ENCODE results near the gene WHRN. TPM values are rescaled to one million over a fixed set of nuclear protein-coding genes. Genes with fewer than 3 reads are reported as not detected.

The WHRN gene
- total and polyA plus RNA-seq, 2 of the 8 experiments (the other 6 are each of a cell fraction or from before 2014, with no cell fraction given): 4.4 to 7.7 TPM

- no peak for TF ChIP-seq CHD7 (IDR thresholded peaks at IDR 0.05; ENCODE audit: insufficient replicate concordance, low read length)
- no peak for TF ChIP-seq CTBP2 (IDR thresholded peaks at IDR 0.05; ENCODE audit: borderline replicate concordance, insufficient read depth, insufficient read length, low read length)
- no peak for TF ChIP-seq SAP30 (IDR thresholded peaks at IDR 0.05; ENCODE audit: insufficient read depth, insufficient replicate concordance, low read length)
- TF ChIP-seq USF2 (IDR thresholded peaks at IDR 0.05; ENCODE audit: low read length): no peak
- no peak for TF ChIP-seq NANOG (IDR thresholded peaks at IDR 0.05; ENCODE audit: insufficient read depth, low read depth, low read length, poor library complexity, severe bottlenecking)
Measured at GRCh38 chr9:114376586-114377445, 128.5 kb downstream of the WHRN start (continued).

All from H1 (cell line).